Measurements from ENCODE around the gene CUBN. TPM values are rescaled to one million over a fixed set of nuclear protein-coding genes. Genes with fewer than 3 reads are reported as not detected.
A peak's percentile ranks its signal among the peaks of the same experiment; 100 is the strongest.
"Not testable (repeated sequence)": the region's sequence is repeated elsewhere in the genome, so short reads cannot be mapped to it uniquely, and the experiment has no call there.

The CUBN gene
- total RNA-seq, 1 donor from 2014 or later: 0.40 TPM

GRCh38 chr10:16832351-16833080, 297.1 kb downstream of the CUBN start:
- DNase-seq (ENCODE audit: low read depth): peak; percentile 94

- DNase-seq (ENCODE audit: low read depth): peak; percentile 55
Observed at GRCh38 chr10:16828701-16829175, 300.9 kb downstream of the CUBN start.

GRCh38 chr10:16828114-16828568, 301.5 kb downstream of the CUBN start:
- peak; percentile 86 for DNase-seq (ENCODE audit: low read depth)

- DNase-seq (ENCODE audit: low read depth): not testable (repeated sequence)
Observed at GRCh38 chr10:16827474-16827873, 302.1 kb downstream of the CUBN start.

- no peak for DNase-seq (ENCODE audit: low read depth)
Observed at GRCh38 chr10:16822726-16823360, 306.8 kb downstream of the CUBN start.

GRCh38 chr10:16822027-16822426, 307.6 kb downstream of the CUBN start:
- DNase-seq (ENCODE audit: low read depth): no peak

GRCh38 chr10:16820421-16820820, 309.2 kb downstream of the CUBN start:
- no peak for DNase-seq (ENCODE audit: low read depth)

GRCh38 chr10:16820018-16820417, 309.6 kb downstream of the CUBN start:
- no peak for DNase-seq (ENCODE audit: low read depth)

- DNase-seq (ENCODE audit: low read depth): no peak
Observed at GRCh38 chr10:16819436-16819835, 310.2 kb downstream of the CUBN start.

- DNase-seq (ENCODE audit: low read depth): no peak
Observed at GRCh38 chr10:16819026-16819425, 310.6 kb downstream of the CUBN start.

- DNase-seq (ENCODE audit: low read depth): peak; percentile 100
Observed at GRCh38 chr10:16817125-16818019, 312.2 kb downstream of the CUBN start, which contains the start of gene RSU1. RSU1 (minus strand) TSS chr10:16817424; CDS start chr10:16817081, 343 bp downstream.

- no peak for DNase-seq (ENCODE audit: low read depth)
Observed at GRCh38 chr10:16816830-16817124, 312.8 kb downstream of the CUBN start.

GRCh38 chr10:16816171-16816570, 313.4 kb downstream of the CUBN start:
- no peak for DNase-seq (ENCODE audit: low read depth)

- no peak for DNase-seq (ENCODE audit: low read depth)
Observed at GRCh38 chr10:16814012-16814411, 315.6 kb downstream of the CUBN start.

- DNase-seq (ENCODE audit: low read depth): no peak
Observed at GRCh38 chr10:16812676-16813075, 316.9 kb downstream of the CUBN start.

- no peak for DNase-seq (ENCODE audit: low read depth)
Observed at GRCh38 chr10:16811765-16812164, 317.8 kb downstream of the CUBN start.

GRCh38 chr10:16811292-16811691, 318.3 kb downstream of the CUBN start:
- DNase-seq (ENCODE audit: low read depth): no peak

GRCh38 chr10:16809074-16809718, 320.4 kb downstream of the CUBN start:
- no peak for DNase-seq (ENCODE audit: low read depth)

- no peak for DNase-seq (ENCODE audit: low read depth)
Observed at GRCh38 chr10:16804123-16804522, 325.5 kb downstream of the CUBN start.

GRCh38 chr10:16803464-16803863, 326.1 kb downstream of the CUBN start:
- DNase-seq (ENCODE audit: low read depth): no peak

- no peak for DNase-seq (ENCODE audit: low read depth)
Observed at GRCh38 chr10:16799621-16800020, 330.0 kb downstream of the CUBN start.
